ENCODE results near the gene PNMA8B. TPM values are rescaled to one million over a fixed set of nuclear protein-coding genes. Genes with fewer than 3 reads are reported as not detected.
A peak's percentile ranks its signal among the peaks of the same experiment; 100 is the strongest.

PNMA8B gene
- polyA plus RNA-seq, 1 donor from 2014 or later = 10.1 TPM

DNA sequence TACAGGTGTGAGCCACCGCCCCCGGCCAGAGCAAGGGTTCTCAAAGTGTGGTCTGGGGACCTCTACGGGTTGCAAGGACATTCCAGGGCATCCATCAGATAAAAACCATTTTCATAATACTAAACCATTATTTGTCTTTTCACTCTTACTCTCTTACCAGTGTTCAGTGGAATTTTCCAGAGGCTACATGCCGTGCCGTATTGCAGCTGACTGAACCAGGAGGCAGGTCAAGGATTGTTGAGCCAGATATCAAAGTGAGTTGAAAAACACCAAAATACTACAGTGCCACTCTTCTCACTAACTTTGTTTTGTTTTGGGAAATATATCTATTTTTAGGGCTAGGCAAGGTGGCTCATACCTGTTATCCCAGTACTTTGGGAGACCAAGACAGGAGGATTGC, 7.2 kb upstream of the PNMA8B start:
- Histone ChIP-seq H3K9ac (ENCODE audit: low read length) (peak overlapping the region; percentile 64), H3K27me3 (ENCODE audit: insufficient read depth, low read depth, low read length) (no peaks in the 10 kb centered on the region), H3K36me3 (ENCODE audit: insufficient read depth, low read length) (no peaks in the 10 kb centered on the region), H3K4me2 (ENCODE audit: low read length) (no peak overlapping the region), H3K27ac (ENCODE audit: low read length) (peak overlapping the region; percentile 97), H3K9me3 (ENCODE audit: low read length) (no peaks in the 10 kb centered on the region), H3K4me3 (ENCODE audit: low read length) (no peak overlapping the region), H3F3A (ENCODE audit: insufficient read depth, low read length, poor library complexity, severe bottlenecking) (peaks cover 5% of the 10 kb centered on the region), H3K9me2 (ENCODE audit: insufficient read depth, low read length) (no peaks in the 10 kb centered on the region), H2AFZ (ENCODE audit: low read depth, low read length) (no peak overlapping the region), H4K20me1 (ENCODE audit: insufficient read depth) (no peaks in the 10 kb centered on the region), H3K79me2 (replicated peaks; ENCODE audit: insufficient read depth, low read length) (no peaks in the 10 kb centered on the region)
- TF ChIP-seq TAF1 (IDR thresholded peaks at IDR 0.05; ENCODE audit: low read depth) (no peak), EZH2 (IDR thresholded peaks at IDR 0.05; ENCODE audit: borderline replicate concordance, insufficient read depth, low read length, poor library complexity, severe bottlenecking) (no peak), SMC3 (conservative IDR thresholded peaks at IDR 0.05; ENCODE audit: poor library complexity) (no peak), MXI1 (conservative IDR thresholded peaks at IDR 0.05; ENCODE audit: poor library complexity, severe bottlenecking) (no peak), POLR2AphosphoS5 (IDR thresholded peaks at IDR 0.05) (no peak), RAD21 (conservative IDR thresholded peaks at IDR 0.05) (no peak), EP300 (conservative IDR thresholded peaks at IDR 0.05; ENCODE audit: poor library complexity, severe bottlenecking) (no peak)
- TF ChIP-seq, protein P1, sequence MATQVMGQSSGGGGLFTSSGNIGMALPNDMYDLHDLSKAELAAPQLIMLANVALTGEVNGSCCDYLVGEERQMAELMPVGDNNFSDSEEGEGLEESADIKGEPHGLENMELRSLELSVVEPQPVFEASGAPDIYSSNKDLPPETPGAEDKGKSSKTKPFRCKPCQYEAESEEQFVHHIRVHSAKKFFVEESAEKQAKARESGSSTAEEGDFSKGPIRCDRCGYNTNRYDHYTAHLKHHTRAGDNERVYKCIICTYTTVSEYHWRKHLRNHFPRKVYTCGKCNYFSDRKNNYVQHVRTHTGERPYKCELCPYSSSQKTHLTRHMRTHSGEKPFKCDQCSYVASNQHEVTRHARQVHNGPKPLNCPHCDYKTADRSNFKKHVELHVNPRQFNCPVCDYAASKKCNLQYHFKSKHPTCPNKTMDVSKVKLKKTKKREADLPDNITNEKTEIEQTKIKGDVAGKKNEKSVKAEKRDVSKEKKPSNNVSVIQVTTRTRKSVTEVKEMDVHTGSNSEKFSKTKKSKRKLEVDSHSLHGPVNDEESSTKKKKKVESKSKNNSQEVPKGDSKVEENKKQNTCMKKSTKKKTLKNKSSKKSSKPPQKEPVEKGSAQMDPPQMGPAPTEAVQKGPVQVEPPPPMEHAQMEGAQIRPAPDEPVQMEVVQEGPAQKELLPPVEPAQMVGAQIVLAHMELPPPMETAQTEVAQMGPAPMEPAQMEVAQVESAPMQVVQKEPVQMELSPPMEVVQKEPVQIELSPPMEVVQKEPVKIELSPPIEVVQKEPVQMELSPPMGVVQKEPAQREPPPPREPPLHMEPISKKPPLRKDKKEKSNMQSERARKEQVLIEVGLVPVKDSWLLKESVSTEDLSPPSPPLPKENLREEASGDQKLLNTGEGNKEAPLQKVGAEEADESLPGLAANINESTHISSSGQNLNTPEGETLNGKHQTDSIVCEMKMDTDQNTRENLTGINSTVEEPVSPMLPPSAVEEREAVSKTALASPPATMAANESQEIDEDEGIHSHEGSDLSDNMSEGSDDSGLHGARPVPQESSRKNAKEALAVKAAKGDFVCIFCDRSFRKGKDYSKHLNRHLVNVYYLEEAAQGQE (IDR thresholded peaks at IDR 0.05; ENCODE audit: borderline replicate concordance) = no peak
- TF ChIP-seq, protein P2, sequence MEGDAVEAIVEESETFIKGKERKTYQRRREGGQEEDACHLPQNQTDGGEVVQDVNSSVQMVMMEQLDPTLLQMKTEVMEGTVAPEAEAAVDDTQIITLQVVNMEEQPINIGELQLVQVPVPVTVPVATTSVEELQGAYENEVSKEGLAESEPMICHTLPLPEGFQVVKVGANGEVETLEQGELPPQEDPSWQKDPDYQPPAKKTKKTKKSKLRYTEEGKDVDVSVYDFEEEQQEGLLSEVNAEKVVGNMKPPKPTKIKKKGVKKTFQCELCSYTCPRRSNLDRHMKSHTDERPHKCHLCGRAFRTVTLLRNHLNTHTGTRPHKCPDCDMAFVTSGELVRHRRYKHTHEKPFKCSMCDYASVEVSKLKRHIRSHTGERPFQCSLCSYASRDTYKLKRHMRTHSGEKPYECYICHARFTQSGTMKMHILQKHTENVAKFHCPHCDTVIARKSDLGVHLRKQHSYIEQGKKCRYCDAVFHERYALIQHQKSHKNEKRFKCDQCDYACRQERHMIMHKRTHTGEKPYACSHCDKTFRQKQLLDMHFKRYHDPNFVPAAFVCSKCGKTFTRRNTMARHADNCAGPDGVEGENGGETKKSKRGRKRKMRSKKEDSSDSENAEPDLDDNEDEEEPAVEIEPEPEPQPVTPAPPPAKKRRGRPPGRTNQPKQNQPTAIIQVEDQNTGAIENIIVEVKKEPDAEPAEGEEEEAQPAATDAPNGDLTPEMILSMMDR (IDR thresholded peaks at IDR 0.05; ENCODE audit: poor library complexity, severe bottlenecking) = no peak

DNA sequence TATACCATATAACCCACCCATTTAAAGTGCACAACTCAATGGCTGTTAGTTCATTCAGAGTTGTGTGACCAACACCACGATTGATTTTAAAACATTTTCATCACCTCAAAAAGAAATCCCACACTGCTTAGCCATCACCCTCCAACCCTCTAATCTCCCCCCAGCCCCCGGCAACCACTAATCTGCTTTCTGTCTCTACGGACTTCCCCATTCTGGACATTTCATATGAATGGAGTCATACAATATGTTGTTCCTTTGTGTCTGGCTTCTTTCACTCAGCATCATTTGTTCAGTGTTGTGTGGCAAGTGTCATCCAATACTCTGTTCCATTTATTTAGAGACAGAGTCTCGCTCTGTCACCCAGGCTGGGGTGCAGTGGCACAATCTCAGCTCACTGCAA, 4.0 kb upstream of the PNMA8B start:
- peaks cover 4% of the 10 kb centered on the region for H3K27me3 ChIP-seq (ENCODE audit: insufficient read depth, low read depth, low read length)
- H3K9ac ChIP-seq (ENCODE audit: low read length) = no peak overlapping the region
- H3K36me3 ChIP-seq (ENCODE audit: insufficient read depth, low read length) = no peaks in the 10 kb centered on the region
- no peak overlapping the region for H3K4me2 ChIP-seq (ENCODE audit: low read length)
- H2AFZ ChIP-seq (ENCODE audit: low read depth, low read length) = no peak overlapping the region
- no peaks in the 10 kb centered on the region for H4K20me1 ChIP-seq (ENCODE audit: insufficient read depth)
- H3F3A ChIP-seq (ENCODE audit: insufficient read depth, low read length, poor library complexity, severe bottlenecking) = no peaks in the 10 kb centered on the region
- TF ChIP-seq SMC3 (conservative IDR thresholded peaks at IDR 0.05; ENCODE audit: poor library complexity) (no peak), RAD21 (conservative IDR thresholded peaks at IDR 0.05) (no peak), EZH2 (IDR thresholded peaks at IDR 0.05; ENCODE audit: borderline replicate concordance, insufficient read depth, low read length, poor library complexity, severe bottlenecking) (no peak), MXI1 (conservative IDR thresholded peaks at IDR 0.05; ENCODE audit: poor library complexity, severe bottlenecking) (no peak), TAF1 (IDR thresholded peaks at IDR 0.05; ENCODE audit: low read depth) (no peak), POLR2AphosphoS5 (IDR thresholded peaks at IDR 0.05) (no peak), EP300 (conservative IDR thresholded peaks at IDR 0.05; ENCODE audit: poor library complexity, severe bottlenecking) (no peak)
- TF ChIP-seq, protein P1 (IDR thresholded peaks at IDR 0.05; ENCODE audit: borderline replicate concordance) = no peak
- TF ChIP-seq, protein P2 (IDR thresholded peaks at IDR 0.05; ENCODE audit: poor library complexity, severe bottlenecking) = no peak
- no peak overlapping the region for H3K27ac ChIP-seq (ENCODE audit: low read length)
- peaks cover 4% of the 10 kb centered on the region for H3K9me3 ChIP-seq (ENCODE audit: low read length)
- no peaks in the 10 kb centered on the region for H3K9me2 ChIP-seq (ENCODE audit: insufficient read depth, low read length)
- no peak overlapping the region for H3K4me3 ChIP-seq (ENCODE audit: low read length)
- H3K79me2 ChIP-seq (replicated peaks; ENCODE audit: insufficient read depth, low read length) = no peaks in the 10 kb centered on the region

Data from neural cell (in vitro differentiated cells).